Middle frontal gyrus (tissue), 1 donor: ENCODE results near the gene SHROOM3.

Experiments
- DNase-seq: peaks from one replicate; pipeline ENCODE4 v3.0.0-alpha.2; 2015; ENCODE audit warnings: low spot score; ENCODE audit errors: extremely low spot score

Gene SHROOM3

DNA sequence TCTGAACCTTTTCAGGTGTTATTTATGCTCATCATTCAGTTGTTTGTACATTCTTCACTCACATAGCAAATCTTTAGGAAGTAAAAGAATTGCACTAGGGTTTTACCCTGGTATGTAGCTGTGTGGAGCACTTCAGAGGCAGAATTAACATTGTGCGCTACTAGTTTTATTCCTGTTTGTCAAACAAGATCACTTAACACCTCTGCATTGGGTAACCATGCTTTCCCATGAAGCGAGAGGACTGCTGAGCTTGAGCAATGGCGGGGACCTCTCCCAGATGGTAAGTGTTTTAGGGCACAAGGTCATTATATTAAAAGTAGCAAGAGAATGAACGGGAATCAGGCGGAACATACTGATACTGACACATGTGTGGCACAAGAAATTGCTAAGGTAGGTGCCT lies 59.2 kb downstream of the SHROOM3 start:
- no peak for DNase-seq

DNA sequence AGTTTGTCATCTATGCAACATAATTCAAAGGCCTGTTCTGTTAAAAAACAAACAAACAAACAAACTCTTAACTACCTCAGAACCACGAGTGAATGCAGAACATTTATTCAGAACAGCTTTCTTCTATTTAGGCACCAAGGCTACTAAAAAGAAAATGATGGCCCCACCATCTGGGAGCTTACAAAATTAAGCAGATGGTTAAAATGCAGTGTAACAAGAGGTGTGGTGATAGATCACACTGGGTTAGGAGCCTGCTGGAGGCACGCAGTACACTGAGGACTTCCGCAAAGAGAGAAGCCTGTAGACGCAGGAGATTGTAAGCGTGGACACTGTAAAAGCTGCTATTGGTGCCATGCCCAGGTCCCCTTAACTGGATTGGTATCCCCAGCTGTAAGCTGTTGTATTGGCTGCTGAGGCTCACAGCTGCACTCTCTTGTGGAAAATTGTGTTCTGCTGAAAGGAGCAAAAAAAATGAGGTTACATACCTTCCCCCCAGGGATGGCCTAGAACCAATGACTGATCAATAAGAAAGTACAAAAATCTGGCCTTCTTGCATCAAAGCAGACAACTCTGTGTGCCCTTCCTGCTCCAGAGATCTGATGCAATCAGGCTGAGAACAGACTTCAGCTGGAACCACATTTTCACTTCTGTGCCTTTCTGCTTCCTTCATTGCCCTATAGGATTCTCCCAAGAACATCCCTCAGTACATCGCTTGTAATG lies 60.0 kb downstream of the SHROOM3 start:
- DNase-seq, result no peak

- no peak for DNase-seq
These were observed 63.5 kb downstream of the SHROOM3 start for GRCh38 chr4:76498550-76498949.

GRCh38 chr4:76499461-76499860 lies 64.4 kb downstream of the SHROOM3 start:
- no peak for DNase-seq

DNA sequence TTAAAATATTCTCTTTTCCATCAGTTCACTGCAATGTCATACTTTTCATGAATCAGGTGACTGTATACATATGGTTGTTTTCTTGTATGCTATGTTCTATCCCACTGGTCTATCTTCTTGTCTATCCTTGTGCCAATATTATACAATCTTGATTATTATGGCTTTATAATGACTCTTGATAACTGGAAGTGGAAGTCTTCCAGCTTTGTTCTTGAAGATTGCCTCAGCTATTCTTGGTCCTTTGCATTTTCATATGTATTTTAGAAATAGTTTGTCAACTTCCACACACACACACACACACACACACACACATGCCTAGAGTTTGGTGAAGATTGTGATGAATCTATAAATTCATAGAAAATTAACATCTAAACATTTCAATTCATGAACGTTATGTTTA lies 67.9 kb downstream of the SHROOM3 start:
- no peak for DNase-seq

- peak; percentile 27 for DNase-seq
These were observed 69.8 kb downstream of the SHROOM3 start for GRCh38 chr4:76504613-76505465.

DNA sequence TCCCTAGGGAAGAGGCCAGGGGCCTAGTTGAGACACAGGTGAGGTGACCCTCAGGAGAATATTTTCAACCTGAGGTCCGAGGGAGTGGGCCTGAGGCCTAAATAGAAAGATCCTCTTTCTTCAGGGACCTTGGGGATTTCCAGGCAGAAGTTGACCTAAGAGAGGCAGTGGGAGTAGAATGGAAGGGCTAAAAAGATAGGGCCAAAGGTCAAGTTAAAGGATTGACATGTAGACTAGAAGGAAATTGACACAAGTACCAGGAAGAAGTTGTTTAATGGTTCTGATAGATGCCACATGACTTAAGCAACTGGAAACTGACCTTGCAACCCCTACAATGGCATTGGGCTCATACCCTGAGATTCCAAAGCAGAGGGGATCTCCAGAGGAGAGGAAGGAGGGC lies 76.9 kb downstream of the SHROOM3 start:
- no peak for DNase-seq

- DNase-seq, result no peak
These were observed 78.5 kb downstream of the SHROOM3 start for GRCh38 chr4:76513482-76513881.

- DNase-seq, result no peak
These were observed 79.1 kb downstream of the SHROOM3 start for GRCh38 chr4:76514087-76514486.

DNA sequence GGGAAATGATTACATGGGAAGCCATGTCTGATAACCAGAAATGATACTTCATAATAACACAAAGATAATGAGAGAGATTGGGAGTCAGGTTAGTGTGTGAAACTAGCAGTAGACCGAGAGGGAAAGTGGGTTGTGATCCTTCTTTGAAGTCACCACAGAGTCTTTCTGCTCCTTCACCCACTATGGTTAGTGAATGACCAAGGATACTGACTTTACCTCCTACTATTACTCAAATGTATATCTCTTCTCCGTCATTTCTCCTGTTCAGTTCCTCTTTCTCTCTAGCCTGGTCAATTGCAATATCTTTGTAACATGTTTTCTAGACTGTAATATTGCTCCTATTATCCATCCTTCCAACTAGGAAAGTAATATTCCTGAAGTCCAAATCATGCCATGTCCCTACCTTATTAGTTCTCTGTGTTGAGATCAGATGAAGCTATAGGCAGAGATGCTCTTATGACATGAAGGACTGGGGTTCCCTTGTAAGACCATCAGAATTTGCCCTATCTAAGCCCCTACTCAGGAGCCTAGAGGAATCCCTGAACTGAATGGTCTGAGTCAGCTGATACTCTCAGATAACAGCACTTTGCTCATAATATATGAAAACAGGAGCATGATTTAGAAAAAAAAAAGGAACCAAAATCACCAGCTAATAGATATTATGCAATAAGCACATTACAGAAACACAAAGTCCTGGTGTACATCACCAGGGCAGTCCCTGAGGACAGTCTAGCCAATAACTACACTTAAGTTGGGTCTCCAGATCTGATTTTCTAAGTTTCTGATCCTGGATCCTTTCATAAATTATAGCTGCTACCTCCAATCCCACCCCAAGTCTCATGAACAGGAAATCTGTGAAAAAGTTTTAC lies 81.2 kb downstream of the SHROOM3 start:
- no peak for DNase-seq

DNA sequence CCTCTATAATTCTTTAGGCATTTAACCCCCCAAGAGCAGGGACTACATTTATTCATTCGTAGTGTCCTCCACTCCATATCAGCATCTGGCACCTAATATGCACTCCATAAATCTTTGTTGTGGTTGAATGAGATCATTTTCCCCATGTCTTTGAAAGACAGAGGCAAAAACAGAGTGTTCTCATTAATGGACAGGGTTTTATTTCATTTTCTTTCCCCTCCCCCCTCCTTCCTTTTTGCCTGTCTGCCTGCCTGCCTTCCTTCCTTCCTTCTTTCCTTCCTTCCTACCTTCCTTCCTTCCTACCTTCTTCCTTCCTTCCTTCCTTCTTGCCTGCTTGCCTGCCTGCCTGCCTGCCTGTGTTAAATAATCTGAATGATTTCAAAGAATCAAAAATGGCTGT lies 83.2 kb downstream of the SHROOM3 start:
- no peak for DNase-seq

DNA sequence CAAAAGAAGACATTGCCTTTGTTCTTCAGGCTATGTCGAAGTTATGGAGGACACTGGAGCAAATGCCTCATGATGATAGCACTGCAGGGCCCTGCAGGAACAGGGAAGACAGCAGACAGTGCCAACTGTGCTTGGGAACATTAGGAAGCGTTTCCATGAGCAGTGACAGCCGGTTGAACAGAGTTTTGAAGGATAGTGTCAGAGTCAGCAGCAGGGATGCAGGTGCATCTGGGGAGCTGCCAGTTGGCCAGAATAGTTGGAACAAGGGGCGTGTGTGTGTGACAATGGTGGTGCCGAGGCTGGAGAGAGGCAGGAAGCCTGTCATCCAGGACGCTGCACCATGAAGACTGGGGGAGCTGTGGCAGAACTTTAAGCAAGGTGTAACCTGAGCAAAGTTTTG lies 88.6 kb downstream of the SHROOM3 start:
- no peak for DNase-seq

DNA sequence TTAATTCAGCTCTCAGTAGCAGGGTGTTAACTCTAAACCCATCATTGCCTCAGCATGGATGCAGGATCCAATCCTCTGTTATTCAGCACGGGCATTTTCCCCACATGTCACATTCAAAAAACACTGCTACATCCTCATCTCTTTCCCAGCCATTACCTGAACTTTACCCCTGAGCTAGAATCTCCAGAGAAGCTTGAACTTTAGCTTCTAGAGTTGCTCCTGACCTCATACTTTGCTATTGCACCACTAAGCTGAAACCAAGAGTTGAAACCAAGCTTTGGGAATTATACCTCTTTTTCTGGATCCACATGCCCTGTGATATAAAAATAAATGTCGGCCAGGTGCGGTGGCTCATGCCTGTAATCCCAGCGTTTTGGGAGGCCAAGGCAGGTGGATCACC lies 90.7 kb downstream of the SHROOM3 start:
- DNase-seq, result no peak

DNA sequence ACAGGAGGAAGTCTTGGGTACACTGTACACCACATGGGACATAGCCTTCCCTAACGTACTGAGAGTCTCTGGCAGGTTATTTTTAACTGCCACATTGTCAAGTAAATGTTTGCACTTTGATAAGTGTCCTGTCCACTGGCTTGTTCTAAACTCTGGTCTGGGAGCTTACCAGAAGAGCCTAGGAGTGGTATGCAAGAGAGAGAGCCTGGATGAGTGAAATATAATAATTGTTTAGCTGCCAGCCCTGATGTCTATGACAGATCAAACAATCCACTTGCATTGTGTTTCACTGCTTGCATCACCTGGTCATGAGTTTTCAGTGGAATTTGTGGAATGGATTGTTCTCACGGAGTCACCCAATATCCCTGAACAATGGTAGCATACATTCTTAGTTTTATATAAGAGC lies 91.6 kb downstream of the SHROOM3 start:
- no peak for DNase-seq

GRCh38 chr4:76527666-76528065 lies 92.6 kb downstream of the SHROOM3 start:
- no peak for DNase-seq

- no peak for DNase-seq
These were observed 96.6 kb downstream of the SHROOM3 start for GRCh38 chr4:76531597-76531996.

- no peak for DNase-seq
These were observed 97.8 kb downstream of the SHROOM3 start for GRCh38 chr4:76532805-76533204.

GRCh38 chr4:76533314-76533713 lies 98.3 kb downstream of the SHROOM3 start:
- no peak for DNase-seq

DNA sequence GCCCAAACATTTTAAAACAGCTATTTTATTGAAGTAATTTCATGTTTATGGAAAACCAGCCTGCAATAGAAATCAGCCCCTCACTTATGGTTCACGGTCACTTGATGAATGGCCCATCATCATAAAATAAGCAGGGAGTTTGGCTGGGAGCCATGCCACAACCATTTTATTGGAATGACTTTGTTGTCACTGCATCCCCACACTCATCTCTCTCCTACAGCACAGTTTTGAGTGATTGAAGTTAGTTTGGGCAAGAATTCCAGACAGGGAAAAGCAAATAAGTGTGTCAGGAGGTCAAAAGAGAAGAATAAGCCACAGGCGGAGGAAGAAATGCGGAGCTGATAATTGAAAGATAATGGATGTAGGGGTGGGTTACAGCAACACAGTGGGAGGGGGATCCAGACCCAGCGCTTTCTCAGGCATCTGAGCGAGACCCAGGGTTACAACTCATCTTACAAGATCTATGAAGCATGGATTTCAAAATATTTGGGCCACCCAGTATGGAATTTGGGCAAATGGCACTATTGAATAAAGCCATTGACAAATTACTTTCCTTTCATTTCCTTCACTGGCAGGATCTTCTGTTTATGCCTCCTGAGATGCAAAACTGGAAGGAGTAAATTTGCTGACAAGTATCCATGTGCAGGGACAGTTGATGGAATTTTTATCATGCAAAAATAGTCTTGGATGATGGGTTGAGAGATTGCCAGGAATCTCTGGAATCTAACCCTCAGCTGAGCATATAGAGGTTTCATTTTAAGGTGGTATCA lies 100.8 kb downstream of the SHROOM3 start:
- no peak for DNase-seq

GRCh38 chr4:76536373-76536689 lies 101.3 kb downstream of the SHROOM3 start:
- no peak for DNase-seq

DNA sequence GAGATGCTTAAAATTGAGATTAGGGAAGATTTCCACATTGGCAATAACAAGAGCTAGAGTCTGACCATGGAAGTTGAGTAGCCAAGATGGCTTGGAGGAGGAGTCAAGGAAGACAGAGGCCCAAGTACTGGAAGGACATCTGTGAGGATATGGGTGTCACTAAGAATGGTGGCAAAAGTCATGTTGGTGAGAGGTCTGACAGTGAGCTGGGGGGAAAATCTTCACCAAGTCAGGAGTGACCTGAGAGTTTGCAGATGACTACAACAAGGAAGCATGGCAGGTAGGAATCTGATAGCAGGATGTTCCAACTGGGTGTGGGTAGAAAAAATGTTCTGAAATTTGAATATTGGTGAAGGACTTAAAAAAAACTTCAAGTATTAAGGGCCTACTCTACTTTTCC lies 103.3 kb downstream of the SHROOM3 start:
- no peak for DNase-seq
